ENCODE data around the gene RBMS3.

Gene RBMS3

GRCh38 chr3:29337565-29337964 is 56.7 kb downstream of the RBMS3 start:
- TF ChIP-seq CTCF (IDR thresholded peaks at IDR 0.05; ENCODE audit: borderline replicate concordance, insufficient read depth, low read depth, low read length), result no peak
- H3K4me3 ChIP-seq (ENCODE audit: low read depth, low read length), result no peak overlapping the region

GRCh38 chr3:29338377-29338776 is 57.5 kb downstream of the RBMS3 start:
- TF ChIP-seq CTCF (IDR thresholded peaks at IDR 0.05; ENCODE audit: borderline replicate concordance, insufficient read depth, low read depth, low read length), result no peak
- H3K4me3 ChIP-seq (ENCODE audit: low read depth, low read length), result no peak overlapping the region

GRCh38 chr3:29339016-29339833 is 58.4 kb downstream of the RBMS3 start:
- no peak for TF ChIP-seq CTCF (IDR thresholded peaks at IDR 0.05; ENCODE audit: borderline replicate concordance, insufficient read depth, low read depth, low read length)
- H3K4me3 ChIP-seq (ENCODE audit: low read depth, low read length), result no peak overlapping the region

GRCh38 chr3:29344154-29344553 is 63.3 kb downstream of the RBMS3 start:
- no peak for TF ChIP-seq CTCF (IDR thresholded peaks at IDR 0.05; ENCODE audit: borderline replicate concordance, insufficient read depth, low read depth, low read length)
- H3K4me3 ChIP-seq (ENCODE audit: low read depth, low read length), result no peak overlapping the region

GRCh38 chr3:29344935-29345334 is 64.1 kb downstream of the RBMS3 start:
- TF ChIP-seq CTCF (IDR thresholded peaks at IDR 0.05; ENCODE audit: borderline replicate concordance, insufficient read depth, low read depth, low read length), result no peak
- no peak overlapping the region for H3K4me3 ChIP-seq (ENCODE audit: low read depth, low read length)

DNA sequence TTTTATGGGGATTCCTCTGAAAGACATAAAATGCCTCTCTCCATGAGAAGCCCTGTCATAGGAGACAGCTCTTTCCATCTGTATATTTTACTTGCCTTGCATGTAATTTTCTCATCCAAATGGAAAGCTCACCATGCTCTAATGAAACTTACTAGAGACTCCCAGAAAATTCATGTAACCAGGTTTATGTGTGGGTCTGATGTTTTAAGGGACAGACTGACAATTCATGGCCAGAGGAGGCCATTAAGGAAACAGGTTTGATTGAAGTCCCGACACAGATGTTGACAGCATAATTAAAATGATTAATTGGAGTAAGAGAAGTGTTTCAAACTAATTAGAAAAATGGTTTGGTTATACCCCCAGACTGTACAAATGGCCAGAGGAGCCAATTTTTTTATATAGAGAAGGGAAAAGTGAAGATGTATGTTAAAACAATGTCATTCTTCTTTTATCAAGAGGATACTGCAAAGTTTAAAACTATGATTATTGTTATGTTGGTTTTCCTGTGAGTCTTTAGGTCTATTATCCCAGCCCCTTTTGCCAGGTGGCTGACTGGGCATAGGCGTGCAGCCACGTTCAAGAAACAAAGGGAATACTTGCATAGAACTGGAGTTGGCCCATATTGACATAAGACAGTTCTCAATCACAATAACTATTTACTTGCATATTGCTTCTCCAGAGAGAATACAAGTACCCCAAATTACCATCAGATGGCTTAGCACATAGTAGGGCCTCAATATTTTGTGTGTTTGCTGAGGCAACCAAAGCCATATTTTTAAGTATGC is 64.8 kb downstream of the RBMS3 start:
- no peak for TF ChIP-seq CTCF (IDR thresholded peaks at IDR 0.05; ENCODE audit: borderline replicate concordance, insufficient read depth, low read depth, low read length)
- H3K4me3 ChIP-seq (ENCODE audit: low read depth, low read length), result no peak overlapping the region

Measured in GM12875 (cell line).